HEK293 (cell line): ENCODE results near the gene DDX17.

ENCODE experiments used
- CTCF ChIA-PET: fragments of 350-600 bp; formaldehyde crosslinking; extraction: SDS; loops from one replicate; lab custom pipeline; 2021; ENCODE audit warnings: antibody characterized with exemption; lab: Yijun Ruan, JAX
- POLR2A ChIA-PET: fragments of 300-600 bp; formaldehyde crosslinking; extraction: SDS; loops from one replicate; lab custom pipeline; 2020; ENCODE audit warnings: antibody characterized with exemption, inconsistent platforms; lab: Yijun Ruan, JAX
- H3K27ac ChIP-seq: fragments of 200-500 bp; sonication (Bioruptor generic); 2 replicates; pipeline ENCODE4 v1.5.1; 2014; ENCODE audit warnings: low read depth, low read length, control low read depth, inconsistent platforms; ENCODE audit errors: extremely low read depth
- H3K36me3 ChIP-seq, 2 experiments: fragments of 200-500 bp in 1 of 2; sonication (Bioruptor generic) in 1 of 2; 1 replicate in 1 of 2; 2 replicates in 1 of 2; pipeline ENCODE4 v1.5.1; 2014 to 2017; ENCODE audit warnings: inconsistent platforms in 2 of 2, low read length in 2 of 2; ENCODE audit not compliant: control insufficient read depth in 2 of 2, insufficient read depth in 1 of 2
- H3K4me1 ChIP-seq: fragments of 200-500 bp; sonication (Bioruptor generic); 2 replicates; pipeline ENCODE4 v1.5.1; 2014; ENCODE audit warnings: mild to moderate bottlenecking, low read length, inconsistent platforms; ENCODE audit not compliant: control insufficient read depth, insufficient read depth
- H3K4me3 ChIP-seq: 2 replicates; pipeline ENCODE4 v1.5.1; 2011; ENCODE audit warnings: low read depth, mild to moderate bottlenecking, control low read depth, low read length, moderate library complexity
- H3K9me3 ChIP-seq: fragments of 200-500 bp; sonication (Bioruptor generic); 2 replicates; pipeline ENCODE4 v1.5.1; 2014; ENCODE audit warnings: low read depth, low read length, inconsistent platforms; ENCODE audit not compliant: control insufficient read depth, insufficient read depth
- ATF2 ChIP-seq: fragments of 450-650 bp; formaldehyde crosslinking; IDR thresholded peaks from 2 replicates; pipeline ENCODE4 v1.5.1; 2016; ENCODE audit warnings: missing biosample characterization, missing genetic modification characterization, low read depth
- ELK4 ChIP-seq: IDR thresholded peaks from 2 replicates; pipeline ENCODE4 v1.6.1; 2011; ENCODE audit warnings: mild to moderate bottlenecking, low read depth, low read length, borderline replicate concordance
- HOXD13 ChIP-seq: sonication (generic); formaldehyde crosslinking; IDR thresholded peaks from 2 replicates; pipeline ENCODE4 v1.8.0; 2022; ENCODE audit warnings: missing genetic modification reagents, borderline replicate concordance
- SP2 ChIP-seq: fragments of 450-650 bp; formaldehyde crosslinking; IDR thresholded peaks from 2 replicates; pipeline ENCODE4 v1.5.1; 2016; ENCODE audit warnings: missing biosample characterization, missing genetic modification characterization
- WT1 ChIP-seq: fragments of 450-650 bp; formaldehyde crosslinking; IDR thresholded peaks from 2 replicates; pipeline ENCODE4 v1.5.1; 2016; ENCODE audit warnings: missing biosample characterization, missing genetic modification characterization
- ZBTB48 ChIP-seq: fragments of 450-650 bp; formaldehyde crosslinking; IDR thresholded peaks from 2 replicates; pipeline ENCODE4 v1.5.1; 2016; ENCODE audit warnings: missing biosample characterization, missing genetic modification characterization
- ZBTB8A ChIP-seq: fragments of 450-650 bp; formaldehyde crosslinking; IDR thresholded peaks from 2 replicates; pipeline ENCODE4 v1.5.1; 2016; ENCODE audit warnings: missing biosample characterization, missing genetic modification characterization
- ZNF146 ChIP-seq: fragments of 450-650 bp; formaldehyde crosslinking; IDR thresholded peaks from 2 replicates; pipeline ENCODE4 v1.5.1; 2016; ENCODE audit warnings: missing biosample characterization, missing genetic modification characterization
- ZNF155 ChIP-seq: fragments of 450-650 bp; formaldehyde crosslinking; IDR thresholded peaks from 2 replicates; pipeline ENCODE4 v1.5.1; 2016; ENCODE audit warnings: missing biosample characterization, missing genetic modification characterization
- ZNF174 ChIP-seq: fragments of 450-650 bp; formaldehyde crosslinking; IDR thresholded peaks from 2 replicates; pipeline ENCODE4 v1.5.0; 2017; ENCODE audit warnings: missing biosample characterization, mild to moderate bottlenecking, missing genetic modification characterization
- ZNF239 ChIP-seq: fragments of 450-650 bp; formaldehyde crosslinking; IDR thresholded peaks from 2 replicates; pipeline ENCODE4 v1.5.1; 2016; ENCODE audit warnings: missing biosample characterization, missing genetic modification characterization
- ZNF266 ChIP-seq: fragments of 450-650 bp; formaldehyde crosslinking; IDR thresholded peaks from 2 replicates; pipeline ENCODE4 v1.5.1; 2016; ENCODE audit warnings: missing biosample characterization, missing genetic modification characterization, low read depth
- ZNF350 ChIP-seq: fragments of 450-650 bp; formaldehyde crosslinking; IDR thresholded peaks from 2 replicates; pipeline ENCODE4 v1.5.0; 2017; ENCODE audit warnings: missing biosample characterization, mild to moderate bottlenecking, missing genetic modification characterization
- ZNF37A ChIP-seq: fragments of 450-650 bp; IDR thresholded peaks from 2 replicates; pipeline ENCODE4 v1.5.1; 2018; ENCODE audit warnings: missing biosample characterization, missing genetic modification characterization
- ZNF704 ChIP-seq: fragments of 450-650 bp; formaldehyde crosslinking; IDR thresholded peaks from 2 replicates; pipeline ENCODE4 v1.5.1; 2016; ENCODE audit warnings: missing biosample characterization, missing genetic modification characterization
- ZNF768 ChIP-seq: fragments of 450-650 bp; formaldehyde crosslinking; IDR thresholded peaks from 2 replicates; pipeline ENCODE4 v1.5.1; 2018; ENCODE audit warnings: missing biosample characterization, mild to moderate bottlenecking, missing genetic modification characterization
- ZNF792 ChIP-seq: fragments of 450-650 bp; formaldehyde crosslinking; IDR thresholded peaks from 2 replicates; pipeline ENCODE4 v1.5.1; 2016; ENCODE audit warnings: missing biosample characterization, missing genetic modification characterization
- ZNF830 ChIP-seq: fragments of 450-650 bp; IDR thresholded peaks from 2 replicates; pipeline ENCODE4 v1.5.0; 2018; ENCODE audit warnings: missing biosample characterization, missing genetic modification characterization, low read depth, mild to moderate bottlenecking, moderate library complexity
- ZSCAN16 ChIP-seq: fragments of 450-650 bp; formaldehyde crosslinking; IDR thresholded peaks from 2 replicates; pipeline ENCODE4 v1.5.1; 2016; ENCODE audit warnings: missing biosample characterization, missing genetic modification characterization
- ZSCAN23 ChIP-seq: fragments of 450-650 bp; formaldehyde crosslinking; IDR thresholded peaks from 2 replicates; pipeline ENCODE4 v1.5.1; 2016; ENCODE audit warnings: missing biosample characterization, missing genetic modification characterization
- ZSCAN30 ChIP-seq: fragments of 450-650 bp; IDR thresholded peaks from 2 replicates; pipeline ENCODE4 v1.5.1; 2018; ENCODE audit warnings: missing biosample characterization, mild to moderate bottlenecking, missing genetic modification characterization, moderate library complexity
- TF ChIP-seq, protein P1 (sequence below): fragments of 450-650 bp; formaldehyde crosslinking; IDR thresholded peaks from 2 replicates; pipeline ENCODE4 v1.5.1; 2017; ENCODE audit warnings: missing biosample characterization, missing genetic modification characterization
- TF ChIP-seq, protein P2 (sequence below): sonication (generic); formaldehyde crosslinking; IDR thresholded peaks from 2 replicates; pipeline ENCODE4 v1.8.1; 2022; ENCODE audit warnings: mild to moderate bottlenecking, moderate library complexity, missing genetic modification reagents

The DDX17 gene

DNA sequence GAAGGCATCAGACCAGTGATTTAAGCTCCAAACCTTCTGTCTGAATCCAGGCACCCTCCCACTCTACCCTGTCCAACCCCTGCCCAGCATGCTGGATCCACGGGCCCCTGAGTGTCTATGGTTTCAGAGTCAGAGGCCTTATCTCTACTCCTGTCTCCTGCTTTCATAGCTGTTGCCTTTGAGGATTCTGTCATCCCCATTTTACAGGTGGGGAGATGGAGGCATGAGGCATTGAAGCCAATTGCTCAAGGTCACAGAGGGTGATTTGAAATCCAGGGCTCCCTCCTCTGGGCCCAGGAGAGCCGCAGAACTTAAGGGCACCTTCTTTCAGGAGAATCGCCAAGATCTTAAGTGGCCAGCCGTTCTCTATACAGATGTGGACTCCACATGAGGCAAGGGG lies 54.2 kb downstream of the DDX17 start:
- TF ChIP-seq ZNF146 (tag by site-specific recombination) (no peak), ZNF174 (no peak), ZBTB48 (tag by site-specific recombination) (0 out of 2 replicates have a peak, but pooled peaks have one; percentile 1), ZNF792 (tag by site-specific recombination) (no peak)
- no peaks in the 10 kb centered on the region for H3K36me3 ChIP-seq
- H3K9me3 ChIP-seq = no peaks in the 10 kb centered on the region
- no peak overlapping the region for H3K27ac ChIP-seq
- ChIA-PET CTCF (no interaction called here), POLR2A (no interaction called here)
- H3K4me3 ChIP-seq = no peak overlapping the region
- no peaks in the 10 kb centered on the region for H3K4me1 ChIP-seq

DNA sequence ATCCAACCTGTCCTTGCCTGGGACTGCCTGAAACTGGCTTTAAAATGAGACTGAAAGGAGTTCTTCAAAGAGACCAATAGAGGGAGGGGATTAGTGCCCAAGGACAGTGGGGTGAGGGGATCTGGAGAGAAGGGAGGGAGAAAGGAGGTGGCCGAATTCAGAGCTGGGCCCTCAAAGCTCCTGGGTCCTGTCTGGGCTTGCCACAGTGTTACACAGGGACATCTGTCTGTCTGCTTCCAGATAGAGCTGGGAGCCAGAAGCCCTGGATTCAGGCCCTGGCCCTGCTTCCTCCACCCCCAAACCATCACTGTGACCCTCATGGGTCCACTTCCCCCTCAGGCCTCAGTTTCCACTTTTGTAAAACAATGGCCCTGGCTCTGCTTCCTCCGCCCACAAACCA lies 54.7 kb downstream of the DDX17 start:
- no peak overlapping the region for H3K4me3 ChIP-seq
- TF ChIP-seq, protein P1, sequence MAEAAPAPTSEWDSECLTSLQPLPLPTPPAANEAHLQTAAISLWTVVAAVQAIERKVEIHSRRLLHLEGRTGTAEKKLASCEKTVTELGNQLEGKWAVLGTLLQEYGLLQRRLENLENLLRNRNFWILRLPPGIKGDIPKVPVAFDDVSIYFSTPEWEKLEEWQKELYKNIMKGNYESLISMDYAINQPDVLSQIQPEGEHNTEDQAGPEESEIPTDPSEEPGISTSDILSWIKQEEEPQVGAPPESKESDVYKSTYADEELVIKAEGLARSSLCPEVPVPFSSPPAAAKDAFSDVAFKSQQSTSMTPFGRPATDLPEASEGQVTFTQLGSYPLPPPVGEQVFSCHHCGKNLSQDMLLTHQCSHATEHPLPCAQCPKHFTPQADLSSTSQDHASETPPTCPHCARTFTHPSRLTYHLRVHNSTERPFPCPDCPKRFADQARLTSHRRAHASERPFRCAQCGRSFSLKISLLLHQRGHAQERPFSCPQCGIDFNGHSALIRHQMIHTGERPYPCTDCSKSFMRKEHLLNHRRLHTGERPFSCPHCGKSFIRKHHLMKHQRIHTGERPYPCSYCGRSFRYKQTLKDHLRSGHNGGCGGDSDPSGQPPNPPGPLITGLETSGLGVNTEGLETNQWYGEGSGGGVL = peak; percentile 8; the same call in 1 of the 2 replicates
- TF ChIP-seq ZBTB48 (tag by site-specific recombination) (0 out of 2 replicates have a peak, but pooled peaks have one; percentile 26), ZNF768 (tag by site-specific recombination) (no peak)
- no peaks in the 10 kb centered on the region for H3K9me3 ChIP-seq
- CTCF ChIA-PET = no interaction called here
- H3K4me1 ChIP-seq = no peaks in the 10 kb centered on the region
- POLR2A ChIA-PET = interaction anchor here (0.7 kb wide), 1 partner anchor 14 kb away, joined by 3 read pairs; no protein-coding TSS in a partner anchor
- H3K36me3 ChIP-seq = no peaks in the 10 kb centered on the region
- no peak overlapping the region for H3K27ac ChIP-seq

DNA sequence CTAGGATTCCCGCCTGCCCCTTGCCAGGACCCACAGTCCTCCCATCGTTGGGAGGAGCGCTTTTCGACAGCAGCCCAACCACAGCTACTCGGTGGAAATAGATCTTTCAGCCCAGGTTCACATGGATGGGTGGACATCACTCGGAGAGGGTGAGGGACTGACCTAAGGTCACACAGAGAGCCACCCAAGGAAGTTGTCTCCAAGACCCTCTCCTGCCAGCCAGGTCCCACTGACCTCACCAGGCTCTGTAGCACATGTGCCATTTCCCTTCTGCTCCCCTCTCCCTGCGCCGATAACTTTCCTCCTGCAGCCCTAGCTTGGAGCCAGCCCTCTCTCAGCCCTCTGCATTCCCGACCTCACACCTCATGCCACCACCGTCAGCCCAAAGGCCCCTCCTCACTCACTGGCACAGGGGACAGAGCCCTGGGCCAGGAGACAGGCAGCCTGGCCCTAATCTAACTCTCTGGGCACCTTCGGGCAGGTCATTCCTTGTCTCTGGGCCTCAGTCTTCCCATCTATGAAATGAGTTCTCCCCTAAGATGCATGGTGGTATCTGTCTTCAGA lies 55.8 kb downstream of the DDX17 start:
- POLR2A ChIA-PET = no interaction called here
- Histone ChIP-seq H3K36me3 (no peaks in the 10 kb centered on the region), H3K4me1 (no peaks in the 10 kb centered on the region), H3K9me3 (no peaks in the 10 kb centered on the region), H3K27ac (no peak overlapping the region), H3K4me3 (no peak overlapping the region)
- CTCF ChIA-PET = no interaction called here
- TF ChIP-seq ZBTB8A (tag by site-specific recombination) (peak; percentile 42; the same call in 1 of the 2 replicates), SP2 (tag by site-specific recombination) (0 out of 2 replicates have a peak, but pooled peaks have one; percentile 7), ZSCAN23 (tag by site-specific recombination) (no peak)

- no peaks in the 10 kb centered on the region for H3K4me1 ChIP-seq
- ChIA-PET POLR2A (no interaction called here), CTCF (no interaction called here)
- H3K9me3 ChIP-seq = no peaks in the 10 kb centered on the region
- no peak overlapping the region for H3K4me3 ChIP-seq
- no peaks in the 10 kb centered on the region for H3K36me3 ChIP-seq
- no peak overlapping the region for H3K27ac ChIP-seq
- TF ChIP-seq ZNF155 = no peak
- TF ChIP-seq ZNF704 = no peak
- no peak for TF ChIP-seq HOXD13
- TF ChIP-seq ELK4 = no peak
- TF ChIP-seq ZSCAN30 (tag by site-specific recombination) = no peak
- TF ChIP-seq ZNF350 = no peak
- no peak for TF ChIP-seq WT1 (tag by site-specific recombination)
- TF ChIP-seq ZNF239 = no peak
- no peak for TF ChIP-seq ZNF37A (tag by site-specific recombination)
- TF ChIP-seq ZSCAN16 (tag by site-specific recombination) = no peak
- TF ChIP-seq ATF2 = no peak
- TF ChIP-seq, protein P2, sequence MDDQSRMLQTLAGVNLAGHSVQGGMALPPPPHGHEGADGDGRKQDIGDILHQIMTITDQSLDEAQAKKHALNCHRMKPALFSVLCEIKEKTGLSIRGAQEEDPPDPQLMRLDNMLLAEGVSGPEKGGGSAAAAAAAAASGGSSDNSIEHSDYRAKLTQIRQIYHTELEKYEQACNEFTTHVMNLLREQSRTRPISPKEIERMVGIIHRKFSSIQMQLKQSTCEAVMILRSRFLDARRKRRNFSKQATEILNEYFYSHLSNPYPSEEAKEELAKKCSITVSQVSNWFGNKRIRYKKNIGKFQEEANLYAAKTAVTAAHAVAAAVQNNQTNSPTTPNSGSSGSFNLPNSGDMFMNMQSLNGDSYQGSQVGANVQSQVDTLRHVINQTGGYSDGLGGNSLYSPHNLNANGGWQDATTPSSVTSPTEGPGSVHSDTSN (CRISPR knock-in tag) = no peak
- TF ChIP-seq ZNF266 (tag by site-specific recombination) = no peak
- no peak for TF ChIP-seq ZNF830 (tag by site-specific recombination)
Measured at GRCh38 chr22:38449776-38450175, 56.3 kb downstream of the DDX17 start.
